ENCODE results near the gene CIAO2B. TPM values are rescaled to one million over a fixed set of nuclear protein-coding genes. Genes with fewer than 3 reads are reported as not detected.

Gene CIAO2B
- total and polyA plus RNA-seq, 7 donors = 71.7 to 219 (median 121) TPM

DNA sequence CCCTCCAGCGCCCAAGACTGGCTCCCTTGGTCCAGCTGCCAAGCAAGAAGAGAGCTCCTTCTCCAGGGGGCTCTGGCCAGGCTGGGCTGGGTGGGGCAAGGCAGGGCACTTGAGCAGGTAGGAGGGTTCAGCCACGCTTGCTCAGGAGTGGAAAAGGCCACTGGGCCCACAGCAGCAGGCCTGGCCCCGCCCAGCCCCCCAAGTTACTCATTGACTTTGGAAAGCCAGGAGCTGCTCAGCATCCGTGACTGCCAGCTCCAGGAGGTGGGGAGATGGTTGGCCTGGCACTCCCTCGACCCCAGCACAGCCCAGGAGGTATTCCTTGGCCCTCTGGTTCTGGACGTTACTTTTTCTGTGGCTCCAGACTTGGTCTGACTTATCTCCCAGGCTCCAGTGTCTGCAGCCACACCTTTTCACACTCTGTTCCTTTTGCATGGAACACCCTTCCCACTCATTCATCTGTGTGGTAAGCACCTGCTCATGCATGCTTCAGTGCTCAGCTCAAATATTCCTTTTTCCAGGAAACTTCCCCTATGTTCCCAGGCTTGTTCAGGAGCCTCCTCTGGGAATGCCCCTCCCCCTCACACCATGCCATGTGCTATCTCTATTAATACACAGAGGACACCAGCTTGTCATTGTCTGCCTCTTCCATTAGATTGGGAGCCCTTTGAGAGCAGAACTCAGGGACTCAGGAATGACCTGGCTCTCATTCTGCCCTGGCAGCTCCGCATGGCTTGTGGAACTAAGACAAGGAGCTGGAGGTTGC is 15.2 kb downstream of the CIAO2B start, which contains the start of gene CDH16:
TSS of gene CDH16 (minus strand) at position 83 of the 766 bp plus-strand sequence. CDS start 820 bp downstream, outside the sequence.
- Histone ChIP-seq H3K27me3 (no peaks in the 10 kb centered on the region), H3K27ac (peak within 1 kb of the TSS in 1 of 4 donors; percentile 96), H3K9me3 (no peaks in the 10 kb centered on the region), H3K36me3 (peaks cover 0 to 11% (median 7%) of the 10 kb centered on the region in 4 donors), H3K4me1 (peaks cover 0 to 38% (median 18%) of the 10 kb centered on the region in 4 donors), H3K4me3 (no peak within 1 kb of the TSS)
- 42 to 79% methylated on average over 7 of the region's 7 CpGs for WGBS, 2 donors
- intact Hi-C loops (cut with DNase I) = no loop called here
- TF ChIP-seq, protein P1, sequence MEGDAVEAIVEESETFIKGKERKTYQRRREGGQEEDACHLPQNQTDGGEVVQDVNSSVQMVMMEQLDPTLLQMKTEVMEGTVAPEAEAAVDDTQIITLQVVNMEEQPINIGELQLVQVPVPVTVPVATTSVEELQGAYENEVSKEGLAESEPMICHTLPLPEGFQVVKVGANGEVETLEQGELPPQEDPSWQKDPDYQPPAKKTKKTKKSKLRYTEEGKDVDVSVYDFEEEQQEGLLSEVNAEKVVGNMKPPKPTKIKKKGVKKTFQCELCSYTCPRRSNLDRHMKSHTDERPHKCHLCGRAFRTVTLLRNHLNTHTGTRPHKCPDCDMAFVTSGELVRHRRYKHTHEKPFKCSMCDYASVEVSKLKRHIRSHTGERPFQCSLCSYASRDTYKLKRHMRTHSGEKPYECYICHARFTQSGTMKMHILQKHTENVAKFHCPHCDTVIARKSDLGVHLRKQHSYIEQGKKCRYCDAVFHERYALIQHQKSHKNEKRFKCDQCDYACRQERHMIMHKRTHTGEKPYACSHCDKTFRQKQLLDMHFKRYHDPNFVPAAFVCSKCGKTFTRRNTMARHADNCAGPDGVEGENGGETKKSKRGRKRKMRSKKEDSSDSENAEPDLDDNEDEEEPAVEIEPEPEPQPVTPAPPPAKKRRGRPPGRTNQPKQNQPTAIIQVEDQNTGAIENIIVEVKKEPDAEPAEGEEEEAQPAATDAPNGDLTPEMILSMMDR (IDR thresholded peaks at IDR 0.05) = no peak
- TF ChIP-seq POLR2AphosphoS5 (IDR thresholded peaks at IDR 0.05) = no peak
- TF ChIP-seq POLR2A (IDR thresholded peaks at IDR 0.05) = no peak
- TF ChIP-seq EP300 (IDR thresholded peaks at IDR 0.05) = no peak
- no peak for DNase-seq

DNA sequence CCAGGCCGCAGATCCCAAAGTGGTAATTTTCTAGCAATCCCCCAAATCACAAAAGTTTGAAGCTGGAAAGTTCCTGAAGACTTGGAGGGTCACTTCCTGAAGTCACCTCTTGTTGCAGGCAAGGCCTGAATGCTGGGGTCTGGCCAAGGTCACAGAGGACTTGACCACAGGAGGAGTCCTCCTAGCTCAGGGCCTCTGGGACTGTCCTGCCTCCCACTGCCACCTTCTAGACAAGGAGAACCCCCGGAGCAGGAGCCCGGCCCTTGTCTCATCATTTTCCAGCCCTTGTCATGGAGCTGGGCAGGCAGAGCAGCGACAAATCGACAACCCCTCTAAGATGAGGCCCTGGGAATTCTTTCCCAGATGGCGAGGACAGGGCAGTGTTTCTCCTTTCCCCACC is 15.8 kb downstream of the CIAO2B start:
- H3K4me3 ChIP-seq = no peak overlapping the region
- WGBS, 2 donors = 91% methylated on average over 6 of the region's 6 CpGs
- H3K4me1 ChIP-seq = peaks cover 0 to 31% (median 12%) of the 10 kb centered on the region in 4 donors
- H3K27ac ChIP-seq = no peak overlapping the region
- intact Hi-C loops (cut with DNase I) = no loop called here
- TF ChIP-seq POLR2AphosphoS5 (IDR thresholded peaks at IDR 0.05) = no peak
- TF ChIP-seq EP300 (IDR thresholded peaks at IDR 0.05) = no peak
- TF ChIP-seq POLR2A (IDR thresholded peaks at IDR 0.05) = no peak
- TF ChIP-seq, protein P1 (IDR thresholded peaks at IDR 0.05) = no peak
- no peaks in the 10 kb centered on the region for H3K27me3 ChIP-seq
- peaks cover 0 to 11% (median 7%) of the 10 kb centered on the region in 4 donors for H3K36me3 ChIP-seq
- no peak for DNase-seq
- no peaks in the 10 kb centered on the region for H3K9me3 ChIP-seq

DNA sequence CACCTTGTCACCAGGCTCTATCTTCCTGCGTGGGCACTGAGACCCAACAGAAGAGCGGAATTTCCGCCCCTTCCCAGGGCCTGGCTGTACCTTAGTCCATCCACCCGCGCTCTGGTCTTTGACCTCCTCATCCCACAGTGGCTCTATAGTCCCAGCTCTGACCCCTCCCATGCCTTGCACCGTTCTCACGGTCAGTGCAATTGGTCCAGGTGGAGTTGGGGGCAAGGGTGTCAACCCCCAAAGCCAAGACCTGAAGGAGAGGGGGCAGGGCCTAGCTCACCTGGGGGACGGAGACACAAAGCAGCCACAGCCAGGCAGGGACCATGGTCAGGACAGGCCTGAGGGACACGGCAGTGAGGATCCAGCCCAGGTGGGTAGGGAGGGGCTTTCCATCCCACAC is 16.5 kb downstream of the CIAO2B start:
- DNase-seq = no peak
- H3K9me3 ChIP-seq = no peaks in the 10 kb centered on the region
- TF ChIP-seq, protein P1 (IDR thresholded peaks at IDR 0.05) = no peak
- TF ChIP-seq POLR2AphosphoS5 (IDR thresholded peaks at IDR 0.05) (no peak), POLR2A (IDR thresholded peaks at IDR 0.05) (no peak), EP300 (IDR thresholded peaks at IDR 0.05) (no peak)
- H3K4me3 ChIP-seq = no peak overlapping the region
- intact Hi-C loops (cut with DNase I) = no loop called here
- 84 to 89% methylated on average over 9 of the region's 9 CpGs for WGBS, 2 donors
- no peak overlapping the region for H3K27ac ChIP-seq
- peaks cover 0 to 11% (median 7%) of the 10 kb centered on the region in 4 donors for H3K36me3 ChIP-seq
- H3K27me3 ChIP-seq = no peaks in the 10 kb centered on the region
- H3K4me1 ChIP-seq = peaks cover 0 to 25% (median 6%) of the 10 kb centered on the region in 4 donors

DNA sequence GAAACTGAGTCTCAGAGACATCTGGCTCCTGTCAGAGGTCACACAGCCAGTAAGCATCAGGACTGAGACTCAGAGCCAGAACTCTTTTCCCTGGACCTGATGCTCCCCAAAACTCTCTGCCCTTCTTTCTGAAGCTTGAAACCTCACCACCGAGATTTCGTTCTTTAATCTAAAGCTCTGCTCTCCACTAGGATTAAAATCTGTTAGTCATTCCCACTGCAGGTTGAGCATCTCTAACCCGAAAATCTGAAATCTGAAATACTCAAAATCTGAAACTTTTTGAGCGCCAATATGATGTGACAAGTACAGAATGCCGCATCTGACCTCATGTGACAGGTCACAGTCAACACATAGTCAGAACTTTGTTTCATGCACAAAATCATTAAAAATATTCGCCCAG is 17.7 kb downstream of the CIAO2B start:
- no peaks in the 10 kb centered on the region for H3K27me3 ChIP-seq
- TF ChIP-seq POLR2A (IDR thresholded peaks at IDR 0.05) (no peak), POLR2AphosphoS5 (IDR thresholded peaks at IDR 0.05) (no peak), EP300 (IDR thresholded peaks at IDR 0.05) (no peak)
- TF ChIP-seq, protein P1 (IDR thresholded peaks at IDR 0.05) = no peak
- 88% methylated on average over 6 of the region's 6 CpGs for WGBS, 2 donors
- peaks cover 0 to 4% (median 2%) of the 10 kb centered on the region in 4 donors for H3K36me3 ChIP-seq
- H3K4me1 ChIP-seq = peaks cover 0 to 17% (median 3%) of the 10 kb centered on the region in 4 donors
- DNase-seq = no peak
- H3K9me3 ChIP-seq = no peaks in the 10 kb centered on the region
- no peak overlapping the region for H3K4me3 ChIP-seq
- no peak overlapping the region for H3K27ac ChIP-seq
- intact Hi-C loops (cut with DNase I) = no loop called here

Measured in sigmoid colon (tissue), 7 donors.